IMR-90 (cell line): Measurements from ENCODE around the gene VPS41. TPM values are rescaled to one million over a fixed set of nuclear protein-coding genes. Genes with fewer than 3 reads are reported as not detected.

ENCODE experiments used
- ATAC-seq: fragments of 200-7000 bp; cut with Tn5 transposase; 2 replicates; pipeline ENCODE4 v1.9.1; 2020; ENCODE audit warnings: low read depth, mild to moderate bottlenecking, moderate library complexity
- BruUV-seq: library from RNA; stranded (reverse); fragments of 400-500 nt; replicated peaks from 2 replicates; lab custom pipeline; 2021; lab: Mats Ljungman, UMichigan
- CTCF ChIA-PET: fragments of 300-600 bp; formaldehyde crosslinking; extraction: SDS; loops from one replicate; lab custom pipeline; 2021; ENCODE audit warnings: antibody characterized with exemption; lab: Yijun Ruan, JAX
- POLR2A ChIA-PET: fragments of 300-600 bp; sonication (Branson Sonifier 250); formaldehyde crosslinking; loops from one replicate; lab custom pipeline; 2022; ENCODE audit warnings: antibody characterized with exemption; ENCODE audit not compliant: unreplicated experiment; lab: Charles Lee
- DNase-seq: peaks from one replicate; pipeline ENCODE4 v3.0.0; 2013
- H2AFZ ChIP-seq: replicated peaks from 2 replicates; pipeline ENCODE3; 2013; ENCODE audit warnings: low read length, mild to moderate bottlenecking; ENCODE audit not compliant: poor library complexity
- H2AK5ac ChIP-seq: 2 replicates; pipeline ENCODE4 v1.6.1; 2013; ENCODE audit warnings: low read depth, low read length, inconsistent platforms
- H2AK9ac ChIP-seq: replicated peaks from 2 replicates; pipeline ENCODE3; 2013; ENCODE audit warnings: mild to moderate bottlenecking, low read depth, low read length, moderate library complexity; ENCODE audit not compliant: poor library complexity
- H2BK120ac ChIP-seq: 2 replicates; pipeline ENCODE4 v1.6.1; 2013; ENCODE audit warnings: low read depth, low read length, inconsistent platforms
- H2BK15ac ChIP-seq: 3 replicates; pipeline ENCODE4 v1.6.1; 2013; ENCODE audit warnings: low read depth, low read length, inconsistent platforms
- H2BK20ac ChIP-seq: 2 replicates; pipeline ENCODE4 v1.6.1; 2013; ENCODE audit warnings: low read depth, mild to moderate bottlenecking, inconsistent platforms, low read length, moderate library complexity
- H2BK5ac ChIP-seq: 2 replicates; pipeline ENCODE4 v1.6.1; 2013; ENCODE audit warnings: mild to moderate bottlenecking, low read depth, low read length, inconsistent platforms; ENCODE audit not compliant: poor library complexity, severe bottlenecking
- H3K14ac ChIP-seq: replicated peaks from 2 replicates; pipeline ENCODE4 v1.6.1; 2013; ENCODE audit warnings: low read depth, low read length, inconsistent platforms
- H3K18ac ChIP-seq: 2 replicates; pipeline ENCODE4 v1.6.1; 2013; ENCODE audit warnings: low read depth, low read length, control low read depth
- H3K23ac ChIP-seq: 2 replicates; pipeline ENCODE4 v1.6.1; 2013; ENCODE audit warnings: low read depth, low read length, inconsistent platforms
- H3K27ac ChIP-seq: 2 replicates; pipeline ENCODE4 v1.5.1; 2013; ENCODE audit warnings: mild to moderate bottlenecking, control low read depth, low read length; ENCODE audit not compliant: insufficient read depth
- H3K27me3 ChIP-seq: 2 replicates; pipeline ENCODE4 v1.6.1; 2013; ENCODE audit warnings: low read length; ENCODE audit not compliant: control insufficient read depth, insufficient read depth
- H3K36me3 ChIP-seq: 2 replicates; pipeline ENCODE4 v1.6.1; 2013; ENCODE audit warnings: low read length, mixed read lengths; ENCODE audit not compliant: control insufficient read depth, insufficient read depth
- H3K4ac ChIP-seq: 2 replicates; pipeline ENCODE4 v1.6.1; 2013; ENCODE audit warnings: low read depth, low read length, inconsistent platforms
- H3K4me1 ChIP-seq: 2 replicates; pipeline ENCODE4 v1.6.1; 2013; ENCODE audit warnings: low read length, mixed read lengths; ENCODE audit not compliant: control insufficient read depth, insufficient read depth
- H3K4me2 ChIP-seq: 2 replicates; pipeline ENCODE4 v1.6.1; 2013; ENCODE audit warnings: low read depth, mild to moderate bottlenecking, control low read depth, low read length, moderate library complexity
- H3K4me3 ChIP-seq: 2 replicates; pipeline ENCODE4 v1.5.1; 2013; ENCODE audit warnings: low read depth, mild to moderate bottlenecking, control low read depth, low read length, moderate library complexity; ENCODE audit not compliant: insufficient read depth
- H3K56ac ChIP-seq: 2 replicates; pipeline ENCODE4 v1.6.1; 2013; ENCODE audit warnings: low read length, inconsistent platforms; ENCODE audit not compliant: insufficient read depth; ENCODE audit errors: extremely low read depth
- H3K79me1 ChIP-seq, 2 experiments: 2 replicates each; pipeline ENCODE4 v1.6.1; 2013; ENCODE audit warnings: low read length in 2 of 2, inconsistent platforms in 1 of 2, low read depth in 1 of 2
- H3K9ac ChIP-seq: 2 replicates; pipeline ENCODE4 v1.6.1; 2013; ENCODE audit warnings: low read depth, low read length, control low read depth
- H3K9me1 ChIP-seq: 2 replicates; pipeline ENCODE4 v1.6.1; 2013; ENCODE audit warnings: low read length, inconsistent platforms; ENCODE audit not compliant: insufficient read depth
- H3K9me3 ChIP-seq: 2 replicates; pipeline ENCODE4 v1.6.1; 2013; ENCODE audit warnings: low read length; ENCODE audit not compliant: control insufficient read depth, insufficient read depth
- H4K20me1 ChIP-seq: 2 replicates; pipeline ENCODE4 v1.6.1; 2013; ENCODE audit warnings: low read length, inconsistent platforms; ENCODE audit not compliant: insufficient read depth
- H4K5ac ChIP-seq: 2 replicates; pipeline ENCODE4 v1.6.1; 2013; ENCODE audit warnings: mild to moderate bottlenecking, low read depth, low read length, control low read depth
- H4K8ac ChIP-seq, 2 experiments: 2 replicates each; pipeline ENCODE4 v1.6.1; 2013; ENCODE audit warnings: low read depth in 2 of 2, low read length in 2 of 2, control low read depth in 1 of 2, inconsistent platforms in 1 of 2
- H4K91ac ChIP-seq: 2 replicates; pipeline ENCODE4 v1.6.1; 2013; ENCODE audit warnings: low read depth, low read length, inconsistent platforms; ENCODE audit not compliant: insufficient read depth
- BHLHE40 ChIP-seq: fragments of 150-350 bp; IDR thresholded peaks from 2 replicates; pipeline ENCODE4 v1.6.1; 2016; ENCODE audit warnings: mild to moderate bottlenecking, low read depth, low read length
- CEBPB ChIP-seq: IDR thresholded peaks from 2 replicates; pipeline ENCODE4 v1.6.1; 2012; ENCODE audit warnings: low read depth, low read length, improper control_type of control experiment
- CHD1 ChIP-seq: IDR thresholded peaks from 2 replicates; pipeline ENCODE4 v1.6.1; 2012; ENCODE audit warnings: low read depth, low read length, improper control_type of control experiment
- RCOR1 ChIP-seq: IDR thresholded peaks from 2 replicates; pipeline ENCODE4 v1.6.1; 2012; ENCODE audit warnings: mild to moderate bottlenecking, low read length, improper control_type of control experiment; ENCODE audit not compliant: insufficient replicate concordance
- RFX5 ChIP-seq: IDR thresholded peaks from 2 replicates; pipeline ENCODE4 v1.8.0; 2012; ENCODE audit warnings: low read depth, mild to moderate bottlenecking, low read length, moderate library complexity
- WGBS, 2 experiments: methylation state at CpG; one replicate each; pipeline versions ENCODE4 v1.1.5 to v1.1.7; 2013; ENCODE audit warnings: missing lambda C conversion rate in 2 of 2; ENCODE audit not compliant: insufficient read length in 1 of 2; ENCODE audit errors: extremely low coverage in 2 of 2; 5-methylcytosine and 5-hydroxymethylcytosine counted together
- dilution Hi-C: fragments of 300-500 bp; cut with HindIII; formaldehyde crosslinking; loops from one replicate; pipeline ENCODE4 v1.14.3; 2018; ENCODE audit warnings: low sequenced_read_pairs; ENCODE audit not compliant: unreplicated experiment
- in situ Hi-C: fragments of 300-500 bp; cut with MboI; formaldehyde crosslinking; loops from 3 replicates; pipeline ENCODE4 v1.14.3; 2019; ENCODE audit warnings: low sequenced_read_pairs, inconsistent platforms, mixed read lengths
- intact Hi-C: fragments of 100-400 bp; cut with micrococcal nuclease; formaldehyde crosslinking; loops from 2 replicates; pipeline ENCODE4 v1.10.0; 2022
- polyA plus RNA-seq, 3 experiments: library from polyadenylated mRNA; depleted of rRNA; stranded (reverse); fragments of >200 nt; gene quantifications; 2 replicates each; pipeline ENCODE4 v1.2.3, GENCODE V29; 2012; ENCODE audit warnings: low replicate concordance in 1 of 3
- total RNA-seq: library from RNA; depleted of rRNA; stranded (reverse); fragments of >200 nt; gene quantifications from 2 replicates; pipeline ENCODE4 v1.2.3, GENCODE V29; 2012
- TF ChIP-seq, protein P1 (sequence below): fragments of 150-350 bp; IDR thresholded peaks from 2 replicates; pipeline ENCODE4 v1.6.1; 2016; ENCODE audit warnings: low read depth, mild to moderate bottlenecking, low read length, moderate library complexity, borderline replicate concordance

VPS41 gene
- total and polyA plus RNA-seq, 2 of the 4 experiments (the other 2 are of a cell fraction): 16.0 to 28.0 TPM

DNA sequence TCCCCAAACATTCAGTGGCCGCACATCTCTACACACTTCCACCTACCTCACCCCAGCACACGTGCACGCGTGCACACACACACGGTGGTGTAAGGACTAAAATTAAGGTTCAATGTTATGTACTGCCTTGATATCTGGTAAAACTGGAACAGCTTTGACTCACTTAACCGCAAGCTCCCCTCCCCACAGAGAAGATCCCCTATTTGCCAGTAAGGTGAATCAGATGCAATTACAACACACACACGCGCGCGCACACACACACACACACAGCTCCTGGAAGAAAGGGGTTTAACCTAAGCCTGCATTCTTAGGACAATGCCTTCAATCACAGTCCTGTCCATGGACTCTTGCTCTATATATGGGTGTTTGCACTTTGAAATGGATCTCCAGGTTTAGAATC lies 25.5 kb upstream of the VPS41 start:
- no peak for TF ChIP-seq RFX5
- no peak for TF ChIP-seq BHLHE40
- TF ChIP-seq RCOR1: no peak
- no peak for TF ChIP-seq CHD1
- TF ChIP-seq, protein P1, sequence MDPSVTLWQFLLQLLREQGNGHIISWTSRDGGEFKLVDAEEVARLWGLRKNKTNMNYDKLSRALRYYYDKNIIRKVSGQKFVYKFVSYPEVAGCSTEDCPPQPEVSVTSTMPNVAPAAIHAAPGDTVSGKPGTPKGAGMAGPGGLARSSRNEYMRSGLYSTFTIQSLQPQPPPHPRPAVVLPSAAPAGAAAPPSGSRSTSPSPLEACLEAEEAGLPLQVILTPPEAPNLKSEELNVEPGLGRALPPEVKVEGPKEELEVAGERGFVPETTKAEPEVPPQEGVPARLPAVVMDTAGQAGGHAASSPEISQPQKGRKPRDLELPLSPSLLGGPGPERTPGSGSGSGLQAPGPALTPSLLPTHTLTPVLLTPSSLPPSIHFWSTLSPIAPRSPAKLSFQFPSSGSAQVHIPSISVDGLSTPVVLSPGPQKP: no peak
- TF ChIP-seq CEBPB: no peak
- ATAC-seq (no peak), DNase-seq (no peak)
- no peak overlapping the region for H3K4ac ChIP-seq
- no TSS peak for BruUV-seq
- dilution Hi-C loops: no loop called here
- no peak overlapping the region for H4K5ac ChIP-seq
- no peak overlapping the region for H3K56ac ChIP-seq
- H3K9ac ChIP-seq: no peak overlapping the region
- in situ Hi-C loops: loop anchor here (25.0 kb wide), 1 partner anchor 528 kb away; no protein-coding TSS in a partner anchor
- H2BK15ac ChIP-seq: no peak overlapping the region
- no peak overlapping the region for H3K4me3 ChIP-seq
- H3K79me1 ChIP-seq: no peaks in the 10 kb centered on the region
- no peaks in the 10 kb centered on the region for H3K4me1 ChIP-seq
- H4K20me1 ChIP-seq: no peaks in the 10 kb centered on the region
- no peak overlapping the region for H2BK20ac ChIP-seq
- CTCF ChIA-PET: no interaction called here
- no peak overlapping the region for H3K23ac ChIP-seq
- H3K18ac ChIP-seq: no peak overlapping the region
- H2AFZ ChIP-seq: no peak overlapping the region
- H3K14ac ChIP-seq: no peak overlapping the region
- H2AK9ac ChIP-seq: no peak overlapping the region
- no peak overlapping the region for H4K8ac ChIP-seq
- no peak overlapping the region for H2AK5ac ChIP-seq
- POLR2A ChIA-PET: no interaction called here
- no peak overlapping the region for H2BK120ac ChIP-seq
- no peak overlapping the region for H3K4me2 ChIP-seq
- H4K91ac ChIP-seq: no peak overlapping the region
- H3K27ac ChIP-seq: no peak overlapping the region
- H3K9me3 ChIP-seq: no peaks in the 10 kb centered on the region
- intact Hi-C loops: loop anchor here (5.0 kb wide), 1 partner anchor 137 kb away; no protein-coding TSS in a partner anchor
- no peak overlapping the region for H2BK5ac ChIP-seq
- no peaks in the 10 kb centered on the region for H3K9me1 ChIP-seq
- H3K27me3 ChIP-seq: peaks cover 1% of the 10 kb centered on the region; the same call in 1 of the 2 replicates
- no peaks in the 10 kb centered on the region for H3K36me3 ChIP-seq
- WGBS, 2 experiments: no CpG with 5 or more reads among the region's 10 CpGs
